Lung (tissue), 12 donors: ENCODE results near the gene STAT6. TPM values are rescaled to one million over a fixed set of nuclear protein-coding genes. Genes with fewer than 3 reads are reported as not detected.

ENCODE experiments used
- ATAC-seq: fragments of 200-7000 bp; cut with Tn5 transposase; one replicate; pipeline ENCODE4 v1.9.1; 2020; ENCODE audit warnings: moderate number of reproducible peaks; ENCODE audit not compliant: insufficient read depth, low FRiP score
- DNase-seq, 3 donors: peaks; one replicate each; pipeline ENCODE4 v3.0.0-alpha.2; 2013 to 2017
- H3K27ac ChIP-seq, 2 donors: one replicate each; pipeline ENCODE4 v1.5.1; 2013; ENCODE audit warnings: mild to moderate bottlenecking in 2 of 2, moderate library complexity in 2 of 2, control low read depth in 1 of 2, inconsistent platforms in 1 of 2, low read depth in 1 of 2, low read length in 1 of 2
- H3K27me3 ChIP-seq, 3 donors: one replicate each; pipeline ENCODE4 v1.5.1; 2013; ENCODE audit warnings: low read length in 2 of 3; ENCODE audit not compliant: control insufficient read depth in 3 of 3, insufficient read depth in 3 of 3
- H3K36me3 ChIP-seq, 4 donors: one replicate each; pipeline ENCODE4 v1.5.1; 2013; ENCODE audit warnings: low read length in 4 of 4, mild to moderate bottlenecking in 1 of 4, moderate library complexity in 1 of 4; ENCODE audit not compliant: control insufficient read depth in 4 of 4, insufficient read depth in 4 of 4
- H3K4me1 ChIP-seq, 5 donors: one replicate each; pipeline ENCODE4 v1.5.1; 2013; ENCODE audit warnings: low read length in 5 of 5, mild to moderate bottlenecking in 2 of 5, moderate library complexity in 1 of 5; ENCODE audit not compliant: control insufficient read depth in 5 of 5, insufficient read depth in 5 of 5
- H3K4me3 ChIP-seq: one replicate; pipeline ENCODE4 v1.5.1; 2013; ENCODE audit warnings: mild to moderate bottlenecking, control low read depth, moderate library complexity
- H3K9ac ChIP-seq, 2 donors: one replicate each; pipeline ENCODE4 v1.5.1; 2013; ENCODE audit warnings: low read length in 2 of 2, control low read depth in 1 of 2; ENCODE audit not compliant: insufficient read depth in 1 of 2
- H3K9me3 ChIP-seq, 4 donors: one replicate each; pipeline ENCODE4 v1.5.1; 2013; ENCODE audit warnings: low read length in 3 of 4, mild to moderate bottlenecking in 1 of 4, moderate library complexity in 1 of 4; ENCODE audit not compliant: control insufficient read depth in 4 of 4, insufficient read depth in 3 of 4
- WGBS, 2 donors: extraction: QIAGEN DNeasy Blood & Tissue Kit; methylation state at CpG; one replicate each; pipeline ENCODE4 v1.1.7; 2013; 5-methylcytosine and 5-hydroxymethylcytosine counted together
- polyA plus RNA-seq, 2 donors: library from polyadenylated mRNA; stranded (reverse); fragments of 200-250 nt; gene quantifications; one replicate each; pipeline ENCODE4 v1.2.1, GENCODE V29; 2013
- total RNA-seq, 2 donors: library from RNA; depleted of rRNA in 1 of 2; stranded (reverse); fragments of >200 nt in 1 of 2; gene quantifications; one replicate each; pipeline ENCODE4 v1.2.1, GENCODE V29; 2014 to 2021
- TF ChIP-seq, protein P1 (sequence below): IDR thresholded peaks from 2 replicates; pipeline ENCODE4 v1.5.1; 2012; ENCODE audit warnings: mild to moderate bottlenecking; ENCODE audit errors: control extremely low read depth, extremely low read depth
- donor health status: control.
- donor health status: control.
- donor health status: Bipolar disorder and iron deficiency.
- donor health status: healthy.
- donor health status: DM: yes; HTN: yes; CAD: no.

The STAT6 gene
- total and polyA plus RNA-seq, 4 donors = 118 to 216 (median 174) TPM

DNA sequence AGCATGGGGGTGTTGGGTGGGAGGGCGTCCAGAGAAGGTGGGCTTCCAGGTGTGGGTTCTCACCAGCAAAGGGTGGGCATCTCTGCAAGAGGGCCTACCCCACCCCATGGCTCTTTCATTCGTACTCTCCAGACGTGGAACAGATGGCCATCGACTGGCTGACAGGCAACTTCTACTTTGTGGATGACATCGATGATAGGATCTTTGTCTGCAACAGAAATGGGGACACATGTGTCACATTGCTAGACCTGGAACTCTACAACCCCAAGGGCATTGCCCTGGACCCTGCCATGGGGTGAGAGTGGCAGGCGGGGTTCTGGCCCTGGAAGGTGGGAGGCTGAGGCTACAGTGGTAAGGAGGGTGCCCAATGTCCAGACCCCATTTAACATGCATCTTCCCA lies 42.9 kb upstream of the STAT6 start:
- Histone ChIP-seq H3K36me3 (peaks cover 0 to 63% (median 39%) of the 10 kb centered on the region in 4 donors), H3K27me3 (no peaks in the 10 kb centered on the region), H3K9me3 (no peaks in the 10 kb centered on the region), H3K4me3 (no peak overlapping the region), H3K9ac (no peak overlapping the region), H3K27ac (no peak overlapping the region), H3K4me1 (peaks cover 5 to 42% (median 25%) of the 10 kb centered on the region in 5 donors)
- no peak for ATAC-seq
- TF ChIP-seq, protein P1, sequence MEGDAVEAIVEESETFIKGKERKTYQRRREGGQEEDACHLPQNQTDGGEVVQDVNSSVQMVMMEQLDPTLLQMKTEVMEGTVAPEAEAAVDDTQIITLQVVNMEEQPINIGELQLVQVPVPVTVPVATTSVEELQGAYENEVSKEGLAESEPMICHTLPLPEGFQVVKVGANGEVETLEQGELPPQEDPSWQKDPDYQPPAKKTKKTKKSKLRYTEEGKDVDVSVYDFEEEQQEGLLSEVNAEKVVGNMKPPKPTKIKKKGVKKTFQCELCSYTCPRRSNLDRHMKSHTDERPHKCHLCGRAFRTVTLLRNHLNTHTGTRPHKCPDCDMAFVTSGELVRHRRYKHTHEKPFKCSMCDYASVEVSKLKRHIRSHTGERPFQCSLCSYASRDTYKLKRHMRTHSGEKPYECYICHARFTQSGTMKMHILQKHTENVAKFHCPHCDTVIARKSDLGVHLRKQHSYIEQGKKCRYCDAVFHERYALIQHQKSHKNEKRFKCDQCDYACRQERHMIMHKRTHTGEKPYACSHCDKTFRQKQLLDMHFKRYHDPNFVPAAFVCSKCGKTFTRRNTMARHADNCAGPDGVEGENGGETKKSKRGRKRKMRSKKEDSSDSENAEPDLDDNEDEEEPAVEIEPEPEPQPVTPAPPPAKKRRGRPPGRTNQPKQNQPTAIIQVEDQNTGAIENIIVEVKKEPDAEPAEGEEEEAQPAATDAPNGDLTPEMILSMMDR = no peak
- 91 to 97% methylated on average over 6 of the region's 6 CpGs for WGBS, 2 donors
- no peak for DNase-seq

DNA sequence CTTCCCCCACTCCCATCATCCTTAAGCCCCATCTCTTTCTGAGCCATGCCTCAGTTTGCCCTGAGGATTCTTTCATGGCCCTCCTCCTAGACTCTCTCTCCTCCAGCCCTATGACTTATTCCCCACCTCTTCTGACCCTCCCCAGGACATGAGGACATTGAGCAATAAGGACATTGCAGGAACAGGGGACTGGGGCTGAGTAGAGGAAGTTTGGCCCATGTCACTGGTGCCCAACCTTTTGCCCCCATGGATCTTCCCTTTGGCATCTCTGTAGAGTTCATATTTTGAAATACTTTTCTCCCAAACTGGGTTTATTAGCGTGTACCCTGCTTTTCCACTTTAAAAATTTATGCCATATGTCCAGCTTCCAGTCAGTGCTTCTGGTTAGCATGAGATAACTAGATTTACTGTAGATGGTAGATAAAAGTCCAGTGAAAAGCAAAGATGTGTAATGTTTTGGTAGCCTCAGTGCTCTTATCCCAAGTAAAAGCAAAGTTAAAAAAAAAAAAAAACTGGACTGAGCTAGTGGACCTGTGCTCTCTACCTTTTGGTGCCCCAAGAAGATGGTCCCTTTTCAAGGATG lies 42.3 kb upstream of the STAT6 start:
- Histone ChIP-seq H3K9ac (no peak overlapping the region), H3K4me1 (peaks cover 10 to 47% (median 26%) of the 10 kb centered on the region in 5 donors), H3K27me3 (no peaks in the 10 kb centered on the region), H3K27ac (peak overlapping the region in 1 of 2 donors; percentile 69), H3K36me3 (peaks cover 0 to 61% (median 35%) of the 10 kb centered on the region in 4 donors), H3K9me3 (no peaks in the 10 kb centered on the region), H3K4me3 (no peak overlapping the region)
- TF ChIP-seq, protein P1 = no peak
- WGBS, 2 donors = 63 to 65% methylated on average over 1 of the region's 1 CpG
- ATAC-seq = no peak
- no peak for DNase-seq

DNA sequence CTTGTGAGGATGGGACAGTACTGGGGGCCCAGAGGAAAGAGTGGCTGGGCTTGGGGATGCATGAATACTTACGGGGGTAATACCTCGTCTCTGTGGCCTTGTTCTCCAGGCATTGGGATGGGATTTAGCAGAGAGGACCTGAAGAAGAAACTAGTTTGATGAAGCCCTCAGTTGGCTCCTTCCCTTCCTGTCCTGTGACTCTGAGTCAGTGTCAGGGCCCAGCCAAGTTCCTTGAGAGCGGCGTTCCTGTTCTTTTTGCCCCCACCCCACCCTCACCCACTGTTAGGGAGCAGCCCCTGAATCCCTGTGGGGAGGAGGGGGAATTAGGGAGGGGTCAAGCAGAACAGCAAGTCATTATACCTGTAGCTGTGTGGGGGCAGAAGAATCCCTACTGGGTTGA lies 41.5 kb upstream of the STAT6 start:
- ATAC-seq = no peak

More for the DNA sequence above, 41.5 kb upstream of the STAT6 start:
- Histone ChIP-seq H3K4me3 (no peak overlapping the region), H3K27ac (peak overlapping the region; percentile 63 to 80), H3K9ac (no peak overlapping the region), H3K36me3 (peaks cover 0 to 54% (median 30%) of the 10 kb centered on the region in 4 donors), H3K9me3 (no peaks in the 10 kb centered on the region), H3K4me1 (peaks cover 15 to 51% (median 32%) of the 10 kb centered on the region in 5 donors), H3K27me3 (no peaks in the 10 kb centered on the region)
- DNase-seq = no peak
- WGBS, 2 donors = 67 to 70% methylated on average over 4 of the region's 4 CpGs
- TF ChIP-seq, protein P1 = no peak
